Choroid plexus epithelial cell (primary cell): Measurements from ENCODE around the gene MN1.

Source experiments
- DNase-seq: peaks from one replicate; pipeline ENCODE4 v3.0.0-alpha.2; 2010; ENCODE audit warnings: low read depth
- H3K4me3 ChIP-seq: 2 replicates; pipeline ENCODE4 v1.5.1; 2011; ENCODE audit warnings: low read depth, mild to moderate bottlenecking, control low read depth, low read length, moderate library complexity
- TF ChIP-seq, protein P1 (sequence below): conservative IDR thresholded peaks from 2 replicates; pipeline ENCODE4 v1.5.1; 2011; ENCODE audit warnings: low read depth, mild to moderate bottlenecking, control low read depth, inconsistent platforms, low read length, moderate library complexity

MN1 gene

DNA sequence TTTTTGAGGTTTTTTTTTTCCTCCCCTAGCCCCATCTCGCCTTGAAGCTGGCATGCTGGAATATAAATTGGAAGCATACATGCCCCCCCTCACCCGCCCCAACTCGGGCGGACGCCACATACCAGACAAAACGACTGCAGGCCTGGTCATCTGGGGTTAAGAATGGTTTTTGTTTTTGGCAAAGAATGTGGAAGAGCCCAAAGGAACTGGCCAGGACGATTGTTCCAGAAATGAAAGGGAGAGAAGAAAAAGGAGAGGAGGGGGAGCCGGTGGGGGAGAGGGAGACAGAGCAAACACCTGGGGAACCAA is 25.0 kb downstream of the MN1 start:
- TF ChIP-seq, protein P1, sequence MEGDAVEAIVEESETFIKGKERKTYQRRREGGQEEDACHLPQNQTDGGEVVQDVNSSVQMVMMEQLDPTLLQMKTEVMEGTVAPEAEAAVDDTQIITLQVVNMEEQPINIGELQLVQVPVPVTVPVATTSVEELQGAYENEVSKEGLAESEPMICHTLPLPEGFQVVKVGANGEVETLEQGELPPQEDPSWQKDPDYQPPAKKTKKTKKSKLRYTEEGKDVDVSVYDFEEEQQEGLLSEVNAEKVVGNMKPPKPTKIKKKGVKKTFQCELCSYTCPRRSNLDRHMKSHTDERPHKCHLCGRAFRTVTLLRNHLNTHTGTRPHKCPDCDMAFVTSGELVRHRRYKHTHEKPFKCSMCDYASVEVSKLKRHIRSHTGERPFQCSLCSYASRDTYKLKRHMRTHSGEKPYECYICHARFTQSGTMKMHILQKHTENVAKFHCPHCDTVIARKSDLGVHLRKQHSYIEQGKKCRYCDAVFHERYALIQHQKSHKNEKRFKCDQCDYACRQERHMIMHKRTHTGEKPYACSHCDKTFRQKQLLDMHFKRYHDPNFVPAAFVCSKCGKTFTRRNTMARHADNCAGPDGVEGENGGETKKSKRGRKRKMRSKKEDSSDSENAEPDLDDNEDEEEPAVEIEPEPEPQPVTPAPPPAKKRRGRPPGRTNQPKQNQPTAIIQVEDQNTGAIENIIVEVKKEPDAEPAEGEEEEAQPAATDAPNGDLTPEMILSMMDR, result no peak
- DNase-seq, result no peak
- no peak overlapping the region for H3K4me3 ChIP-seq

DNA sequence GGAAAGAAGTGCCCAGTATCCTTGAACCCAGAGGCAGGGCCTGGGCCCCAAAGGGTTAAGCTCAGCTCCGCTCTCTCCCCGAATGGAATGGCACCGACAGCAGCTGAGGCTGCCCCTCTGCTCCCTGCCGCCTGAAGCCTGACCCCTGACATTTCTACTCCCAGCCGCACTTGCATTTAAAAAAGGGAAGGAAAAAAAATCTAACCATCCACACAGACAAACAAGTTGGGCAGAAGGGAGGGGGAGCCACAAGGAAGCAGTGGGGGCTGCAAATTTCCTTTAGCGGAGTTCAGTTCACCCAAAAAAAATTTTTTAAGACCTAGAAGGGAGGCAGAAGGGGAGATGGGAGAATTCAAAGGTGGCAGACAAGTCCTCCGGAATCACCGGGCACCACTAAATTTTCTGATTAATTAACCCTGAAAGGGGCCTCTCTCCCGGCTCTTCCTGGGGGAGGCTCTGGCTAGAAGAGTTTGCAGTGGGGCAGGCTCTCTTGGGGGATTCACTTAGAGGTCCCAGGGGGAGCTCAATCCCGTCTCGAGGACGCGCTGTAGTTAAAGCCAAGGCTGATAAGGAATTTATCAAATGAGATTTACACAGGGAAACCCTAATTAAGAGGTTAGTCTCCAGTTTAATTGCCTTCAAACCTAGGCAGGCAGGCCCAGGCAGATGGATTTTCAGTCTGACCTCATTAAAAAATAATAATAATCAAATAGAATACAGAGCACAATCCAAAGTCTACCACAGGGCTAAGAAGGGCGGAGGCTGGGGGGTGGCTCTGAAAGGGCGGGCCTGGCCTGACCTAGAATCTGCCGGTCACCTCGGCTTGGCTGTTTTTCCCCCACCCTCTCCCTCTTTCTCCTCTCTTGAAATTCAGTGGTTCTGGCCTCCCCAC is 25.6 kb downstream of the MN1 start:
- H3K4me3 ChIP-seq, result no peak overlapping the region
- TF ChIP-seq, protein P1, result no peak
- no peak for DNase-seq

DNA sequence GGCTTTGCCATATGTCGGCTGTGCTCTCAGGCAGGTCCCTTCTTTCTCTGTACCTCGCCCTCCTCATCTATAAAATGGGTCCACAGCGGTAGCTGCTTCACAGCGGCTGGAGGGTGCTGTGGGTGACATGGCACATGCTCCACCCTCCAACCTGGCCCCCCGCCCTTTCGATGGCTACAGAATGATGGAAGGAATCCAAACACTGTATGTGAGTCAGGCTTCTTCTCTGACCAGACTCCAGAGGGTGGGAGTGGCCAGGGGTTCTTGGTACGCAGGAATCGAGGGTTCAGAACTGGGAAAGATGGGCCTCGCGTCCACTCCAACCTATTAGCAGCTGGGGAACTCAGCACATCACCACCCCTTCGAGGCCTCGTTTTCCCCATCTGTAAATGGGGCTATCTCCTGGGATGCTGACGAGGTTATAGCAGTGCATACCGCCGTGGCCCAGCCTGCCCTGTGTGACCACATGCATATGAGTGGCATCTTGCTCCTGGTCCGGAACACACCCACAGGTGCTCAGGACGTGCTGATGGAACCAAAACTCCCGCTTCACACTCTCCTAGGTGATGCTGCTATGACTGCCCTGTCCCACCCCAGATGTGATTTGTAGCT is 26.4 kb downstream of the MN1 start:
- TF ChIP-seq, protein P1, result no peak
- no peak for DNase-seq
- H3K4me3 ChIP-seq, result no peak overlapping the region

DNA sequence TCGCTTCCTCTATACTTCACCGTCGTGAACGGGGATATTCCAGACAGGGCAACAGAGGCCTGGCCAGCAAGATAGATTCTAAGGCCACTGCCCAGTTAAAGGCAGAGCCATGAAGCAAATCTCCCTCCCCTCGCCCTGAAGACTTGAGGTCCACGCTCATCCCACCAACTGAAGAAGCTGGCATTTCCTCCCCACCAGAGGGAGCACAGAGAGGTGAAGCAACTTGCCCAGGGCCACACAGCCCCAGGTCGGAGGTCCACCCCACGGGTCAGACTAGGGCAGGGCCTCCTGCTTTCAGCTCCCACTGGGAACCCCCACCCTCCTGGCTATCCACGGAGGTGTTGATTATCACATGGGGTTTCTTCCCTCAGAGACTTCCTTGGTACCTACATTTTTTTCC is 27.4 kb downstream of the MN1 start:
- TF ChIP-seq, protein P1, result no peak
- DNase-seq, result no peak
- H3K4me3 ChIP-seq, result no peak overlapping the region

DNA sequence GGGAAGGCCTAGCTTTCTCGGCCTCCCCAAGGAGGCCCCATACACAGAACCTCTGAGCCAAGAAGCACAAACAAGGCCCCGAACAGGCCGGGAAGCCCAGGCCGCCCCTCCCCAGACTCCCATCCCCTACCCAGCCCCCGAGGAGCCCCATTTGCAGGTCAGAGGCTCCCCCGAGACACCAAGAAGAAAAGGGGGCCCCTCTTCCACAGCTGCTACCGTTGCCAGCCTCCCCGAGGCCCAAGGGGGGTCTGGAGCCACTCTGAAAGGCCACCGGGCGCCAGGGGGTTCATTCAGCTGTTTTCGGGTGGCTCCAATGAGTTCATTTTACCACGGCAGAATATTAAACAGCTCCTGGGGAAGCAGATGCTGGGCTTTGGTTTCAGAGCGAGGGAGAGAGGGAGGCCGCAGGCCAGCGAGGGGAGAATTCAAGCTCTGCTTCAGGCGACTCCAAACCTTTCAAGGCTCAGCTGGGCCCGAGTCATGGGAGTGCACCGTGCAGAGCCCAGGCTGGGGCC is 28.5 kb downstream of the MN1 start:
- TF ChIP-seq, protein P1, result no peak
- no peak for DNase-seq
- no peak overlapping the region for H3K4me3 ChIP-seq

DNA sequence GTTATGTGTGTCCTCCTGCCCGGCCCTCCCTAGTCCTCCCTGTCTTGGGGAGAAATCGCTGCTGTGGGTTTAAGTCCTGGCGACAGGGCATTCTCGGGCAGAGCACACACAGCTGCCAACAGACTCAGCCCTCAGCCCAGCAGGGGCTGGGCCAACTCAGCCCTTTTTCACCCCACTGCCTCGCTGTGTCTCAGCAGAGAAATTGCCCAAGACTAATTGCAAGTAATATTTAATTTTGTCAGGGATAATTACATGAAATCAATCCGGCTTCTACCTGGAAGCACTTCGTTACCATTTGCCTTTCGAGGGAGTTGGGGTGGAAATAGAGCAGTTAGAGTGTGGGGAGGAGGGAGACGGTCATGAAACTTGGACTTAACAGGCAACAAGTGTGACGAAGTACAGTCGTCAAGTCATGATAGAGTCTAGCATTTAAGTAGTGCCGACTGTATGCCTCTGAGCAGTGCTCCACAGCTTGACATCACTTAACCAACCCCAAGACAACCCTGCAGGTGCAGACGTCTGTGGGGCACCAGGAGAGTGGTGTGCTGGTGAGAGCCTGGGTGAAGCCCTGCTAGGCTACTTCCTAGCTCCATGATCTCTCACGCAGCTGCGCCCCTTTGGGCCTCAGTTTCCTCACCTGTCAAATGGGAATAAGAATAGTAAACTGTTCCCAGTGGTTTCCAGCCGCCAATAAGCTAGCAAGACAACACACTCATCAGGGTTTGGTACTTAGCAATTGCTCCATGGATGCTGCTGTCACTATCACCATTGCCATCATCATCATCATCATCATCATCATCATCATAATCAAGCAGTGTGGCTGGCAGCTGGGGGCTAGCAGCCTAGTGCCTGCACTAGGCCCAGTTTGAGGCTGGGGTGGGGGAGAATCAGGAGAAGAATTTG is 29.2 kb downstream of the MN1 start:
- TF ChIP-seq, protein P1, result no peak
- no peak overlapping the region for H3K4me3 ChIP-seq
- no peak for DNase-seq
